Activated naive CD4-positive, alpha-beta T cell treated with anti-CD3 and anti-CD28 coated beads, Interleukin-2, amount 10 ng/mL, durations not matched to agents 5 hours and 36 hours (primary cell): ENCODE measurements around the gene C16orf87. TPM values are rescaled to one million over a fixed set of nuclear protein-coding genes. Genes with fewer than 3 reads are reported as not detected.

Source experiments
- total RNA-seq, 2 experiments: library from RNA; stranded (reverse); gene quantifications; one replicate each; pipeline ENCODE4 v1.2.3, GENCODE V29; 2021

Gene C16orf87, protein sequence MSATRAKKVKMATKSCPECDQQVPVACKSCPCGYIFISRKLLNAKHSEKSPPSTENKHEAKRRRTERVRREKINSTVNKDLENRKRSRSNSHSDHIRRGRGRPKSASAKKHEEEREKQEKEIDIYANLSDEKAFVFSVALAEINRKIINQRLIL
- total RNA-seq: 10 to 100 TPM; 10.2 to 11.8 TPM

DNA sequence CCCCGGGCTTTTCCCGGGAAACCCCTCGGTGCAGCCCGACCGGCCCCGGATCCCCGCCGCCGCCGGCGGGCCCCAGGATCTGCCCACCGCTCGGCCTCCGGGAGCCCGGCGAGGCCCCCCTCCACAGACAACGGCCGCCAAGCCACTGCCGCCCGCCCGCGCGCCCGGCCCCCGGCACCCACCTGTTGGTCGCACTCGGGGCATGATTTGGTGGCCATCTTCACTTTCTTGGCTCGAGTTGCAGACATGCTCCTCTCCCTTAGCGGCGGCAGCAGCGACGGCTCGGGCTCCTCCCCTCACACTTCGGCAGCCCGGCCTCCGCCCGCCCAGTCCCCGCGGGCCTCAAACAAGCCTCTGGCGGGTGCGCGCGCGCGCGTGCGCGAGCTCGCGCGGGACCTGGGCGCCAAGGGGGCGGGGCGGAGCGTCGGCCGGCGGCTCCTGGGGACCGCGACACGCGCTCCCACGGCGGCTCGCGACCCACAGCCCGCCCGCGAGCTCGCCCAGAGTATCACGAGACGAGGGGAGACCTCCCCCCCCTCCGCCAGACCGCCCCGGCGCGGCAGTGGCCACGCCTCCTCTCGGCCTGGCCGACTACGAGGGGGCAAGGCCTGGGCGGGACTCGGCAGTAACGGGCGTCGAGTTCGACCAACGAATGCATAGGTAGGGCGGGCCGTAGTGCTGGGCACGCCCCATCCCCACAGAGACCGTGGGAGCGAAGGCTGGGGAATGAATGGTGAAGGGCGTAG lies at the start of gene C16orf87:
TSS of gene C16orf87 (minus strand) at position 279 of the 746 bp plus-strand sequence. CDS start at position 248, 31 bp downstream.

DNA sequence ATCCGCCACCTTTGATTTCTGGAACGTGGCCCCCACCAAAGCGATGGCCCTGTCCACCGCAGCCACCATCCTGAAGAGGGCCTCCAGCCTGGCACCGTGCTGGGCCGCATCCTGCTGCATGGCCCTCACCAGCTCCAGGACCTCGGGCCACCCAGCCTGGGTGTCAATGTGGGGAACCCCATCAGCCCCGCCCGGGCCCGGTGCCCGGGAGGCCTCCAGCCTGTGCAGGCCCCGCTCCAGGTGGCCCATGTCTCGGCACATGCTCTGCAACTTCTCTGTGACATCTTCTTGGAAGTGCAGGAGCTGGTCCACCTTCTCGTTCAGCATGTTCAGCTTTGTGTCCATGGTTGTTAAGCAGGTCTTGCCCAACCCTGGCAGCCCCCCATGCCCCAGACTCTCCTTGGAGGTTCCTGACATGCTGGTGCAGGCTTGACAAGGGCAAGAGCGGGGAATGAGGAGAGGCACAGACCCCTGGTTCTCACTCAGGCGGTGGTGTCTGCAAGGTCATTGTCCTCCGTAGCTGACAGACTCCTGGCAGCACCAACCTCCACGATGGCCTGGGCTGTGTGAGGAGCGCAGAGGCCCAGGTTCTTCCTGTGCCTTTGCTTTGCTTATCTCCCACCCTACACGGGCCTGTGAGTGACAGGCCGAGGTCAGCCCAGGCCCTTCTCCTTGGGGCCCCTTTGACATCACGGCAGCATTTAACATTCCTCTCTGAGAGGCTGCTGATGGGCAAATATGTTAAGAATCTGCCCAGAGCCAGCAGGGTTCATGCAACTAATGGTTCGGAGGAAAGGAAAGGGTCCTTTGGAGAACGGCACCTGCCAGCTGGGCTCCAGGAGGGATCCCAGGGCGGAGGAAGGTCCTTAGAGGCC lies 83.0 kb downstream of the C16orf87 start, which contains the start of gene MYLK3:
TSS of gene MYLK3 (minus strand) at position 568 of the 875 bp plus-strand sequence. CDS start at position 417, 151 bp downstream.

Other genes with a start within 250 kb of the C16orf87 start
- gene SHCBP1, start 209.8 kb downstream of the C16orf87 start, total RNA-seq: 10 to 100 TPM; 31.1 to 31.5 TPM
- gene VPS35, start 142.0 kb downstream of the C16orf87 start, total RNA-seq: 10 to 100 TPM; 83.1 to 88.0 TPM
- gene ORC6, start 141.5 kb downstream of the C16orf87 start, total RNA-seq: 10 to 100 TPM; 26.4 to 29.3 TPM
- under 1 TPM in 1 of 2 experiments, not detected in 1; 0.20 TPM for gene MYLK3, start 82.8 kb downstream of the C16orf87 start, total RNA-seq
- gene GPT2, start 53.2 kb upstream of the C16orf87 start, total RNA-seq: 1 to 10 TPM; 8.1 to 8.9 TPM
- gene DNAJA2, start 142.5 kb upstream of the C16orf87 start, total RNA-seq: 10 to 100 TPM; 53.1 to 55.8 TPM